ENCODE data around the gene KIF16B.
A peak's percentile ranks its signal among the peaks of the same experiment; 100 is the strongest.

- TF ChIP-seq CTCF (IDR thresholded peaks at IDR 0.05) = peak in 2 of 6 experiments; percentile 4 to 9
- peak in 1 of 4 donors; percentile 70 for TF ChIP-seq POLR2A (IDR thresholded peaks at IDR 0.05)
Observed at GRCh38 chr20:16573001-16573965, at the start of gene KIF16B.
